H9 (cell line): ENCODE measurements around the gene UBXN7. TPM values are rescaled to one million over a fixed set of nuclear protein-coding genes. Genes with fewer than 3 reads are reported as not detected.

Experiments
- DNase-seq: peaks from one replicate; pipeline ENCODE4 v3.0.0-alpha.2; 2017
- H2AFZ ChIP-seq: one replicate; pipeline ENCODE4 v1.6.1; 2013; ENCODE audit warnings: mild to moderate bottlenecking, low read length, control low read depth, moderate library complexity
- H2AK5ac ChIP-seq: 2 replicates; pipeline ENCODE4 v1.6.1; 2013; ENCODE audit warnings: low read length, control low read depth, mixed read lengths; ENCODE audit not compliant: insufficient read length
- H2BK120ac ChIP-seq: one replicate; pipeline ENCODE4 v1.6.1; 2013; ENCODE audit warnings: low read depth, mild to moderate bottlenecking, low read length, control low read depth, inconsistent platforms; ENCODE audit not compliant: poor library complexity, severe bottlenecking
- H2BK12ac ChIP-seq: 2 replicates; pipeline ENCODE4 v1.6.1; 2013; ENCODE audit warnings: low read length, control low read depth, mixed read lengths, low read depth; ENCODE audit not compliant: insufficient read length
- H2BK15ac ChIP-seq: 2 replicates; pipeline ENCODE4 v1.6.1; 2013; ENCODE audit warnings: low read depth, low read length, control low read depth
- H2BK20ac ChIP-seq: one replicate; pipeline ENCODE4 v1.6.1; 2013; ENCODE audit warnings: low read depth, mild to moderate bottlenecking, low read length, control low read depth, inconsistent platforms; ENCODE audit not compliant: poor library complexity, severe bottlenecking
- H2BK5ac ChIP-seq: 2 replicates; pipeline ENCODE4 v1.6.1; 2013; ENCODE audit warnings: low read length, control low read depth, mixed read lengths; ENCODE audit not compliant: insufficient read length
- H3K14ac ChIP-seq: 2 replicates; pipeline ENCODE4 v1.6.1; 2013; ENCODE audit warnings: low read length, control low read depth; ENCODE audit not compliant: insufficient read depth
- H3K18ac ChIP-seq: 2 replicates; pipeline ENCODE4 v1.6.1; 2013; ENCODE audit warnings: low read depth, mild to moderate bottlenecking, mixed read lengths, low read length, control low read depth; ENCODE audit not compliant: insufficient read length
- H3K23ac ChIP-seq: 2 replicates; pipeline ENCODE4 v1.6.1; 2013; ENCODE audit warnings: low read length, control low read depth, mixed read lengths, low read depth; ENCODE audit not compliant: insufficient read length
- H3K23me2 ChIP-seq: 2 replicates; pipeline ENCODE4 v1.6.1; 2013; ENCODE audit warnings: low read depth, mild to moderate bottlenecking, mixed read lengths, low read length, control low read depth; ENCODE audit not compliant: insufficient read length, poor library complexity, severe bottlenecking
- H3K27ac ChIP-seq: 2 replicates; pipeline ENCODE4 v1.5.1; 2013; ENCODE audit warnings: low read length, control low read depth, mixed read lengths, low read depth; ENCODE audit not compliant: insufficient read length
- H3K27me3 ChIP-seq: 2 replicates; pipeline ENCODE4 v1.6.1; 2013; ENCODE audit warnings: low read length, control low read depth, inconsistent platforms; ENCODE audit not compliant: insufficient read depth
- H3K4ac ChIP-seq: 2 replicates; pipeline ENCODE4 v1.6.1; 2013; ENCODE audit warnings: low read depth, mild to moderate bottlenecking, control low read depth, inconsistent platforms, low read length, moderate library complexity
- H3K4me1 ChIP-seq: 2 replicates; pipeline ENCODE4 v1.6.1; 2013; ENCODE audit warnings: low read length, control low read depth, inconsistent platforms; ENCODE audit not compliant: insufficient read depth
- H3K4me2 ChIP-seq: 2 replicates; pipeline ENCODE4 v1.6.1; 2013; ENCODE audit warnings: low read length, control low read depth, mixed read lengths; ENCODE audit not compliant: insufficient read length, insufficient read depth
- H3K56ac ChIP-seq: 2 replicates; pipeline ENCODE4 v1.6.1; 2013; ENCODE audit warnings: low read depth, mild to moderate bottlenecking, mixed read lengths, low read length, control low read depth; ENCODE audit not compliant: insufficient read length
- H3K79me1 ChIP-seq: 2 replicates; pipeline ENCODE4 v1.6.1; 2013; ENCODE audit warnings: low read depth, mild to moderate bottlenecking, moderate library complexity, low read length, control low read depth, inconsistent platforms; ENCODE audit not compliant: insufficient read depth, poor library complexity, severe bottlenecking
- H3K79me2 ChIP-seq: 2 replicates; pipeline ENCODE4 v1.6.1; 2013; ENCODE audit warnings: low read length, control low read depth, inconsistent platforms; ENCODE audit not compliant: insufficient read depth
- H3K9ac ChIP-seq: 2 replicates; pipeline ENCODE4 v1.6.1; 2013; ENCODE audit warnings: low read length, control low read depth, mixed read lengths; ENCODE audit not compliant: insufficient read length; ENCODE audit errors: extremely low read depth
- H3K9me3 ChIP-seq: one replicate; pipeline ENCODE4 v1.6.1; 2013; ENCODE audit warnings: low read depth, low read length, inconsistent platforms; ENCODE audit not compliant: control insufficient read depth
- H3T11ph ChIP-seq: one replicate; pipeline ENCODE4 v1.6.1; 2013; ENCODE audit warnings: mild to moderate bottlenecking, low read length, control low read depth, inconsistent platforms
- H4K20me1 ChIP-seq: one replicate; pipeline ENCODE4 v1.6.1; 2013; ENCODE audit not compliant: control insufficient read depth, insufficient read length, insufficient read depth
- H4K5ac ChIP-seq: 2 replicates; pipeline ENCODE4 v1.6.1; 2013; ENCODE audit warnings: low read depth, mild to moderate bottlenecking, mixed read lengths, low read length, control low read depth; ENCODE audit not compliant: insufficient read length
- H4K8ac ChIP-seq: replicated peaks from 2 replicates; pipeline ENCODE4 v1.6.1; 2013; ENCODE audit warnings: low read length, control low read depth, mixed read lengths, low read depth; ENCODE audit not compliant: insufficient read length
- H4K91ac ChIP-seq: 2 replicates; pipeline ENCODE4 v1.6.1; 2013; ENCODE audit warnings: low read depth, mild to moderate bottlenecking, moderate library complexity, mixed read lengths, low read length, control low read depth; ENCODE audit not compliant: insufficient read length
- H3K27ac Mint-ChIP-seq, 3 experiments: 2 replicates in 2 of 3; 3 replicates in 1 of 3; pipeline ENCODE4 v1.8.0; 2020 to 2021; ENCODE audit warnings: mixed read lengths in 3 of 3, mild to moderate bottlenecking in 1 of 3, moderate library complexity in 1 of 3
- H3K27me3 Mint-ChIP-seq: 2 replicates; pipeline ENCODE4 v1.8.0; 2021; ENCODE audit warnings: low read depth, mild to moderate bottlenecking, moderate library complexity, mixed read lengths
- H3K36me3 Mint-ChIP-seq, 3 experiments: 2 replicates in 2 of 3; 3 replicates in 1 of 3; pipeline ENCODE4 v1.8.0; 2020 to 2021; ENCODE audit warnings: low read depth in 3 of 3, mixed read lengths in 3 of 3; ENCODE audit not compliant: insufficient read depth in 1 of 3
- H3K4me1 Mint-ChIP-seq, 2 experiments: 2 replicates each; pipeline ENCODE4 v1.8.0; 2020; ENCODE audit warnings: mixed read lengths in 2 of 2
- H3K4me3 Mint-ChIP-seq, 2 experiments: 2 replicates in 1 of 2; 3 replicates in 1 of 2; pipeline ENCODE4 v1.8.0; 2020 to 2021; ENCODE audit warnings: mild to moderate bottlenecking in 2 of 2, mixed read lengths in 2 of 2, moderate library complexity in 1 of 2
- H3K9me3 Mint-ChIP-seq, 2 experiments: 2 replicates in 1 of 2; 3 replicates in 1 of 2; pipeline ENCODE4 v1.8.0; 2020; ENCODE audit warnings: mild to moderate bottlenecking in 2 of 2, mixed read lengths in 2 of 2, moderate library complexity in 1 of 2
- WGBS: extraction: QIAGEN DNeasy Blood & Tissue Kit; methylation state at CpG from one replicate; pipeline ENCODE4 v1.1.7; 2013; ENCODE audit warnings: missing lambda C conversion rate, low lambda C conversion rate, mixed read lengths; ENCODE audit not compliant: insufficient read length; ENCODE audit errors: extremely low coverage; 5-methylcytosine and 5-hydroxymethylcytosine counted together
- total RNA-seq: library from RNA; stranded (reverse); gene quantifications from 2 replicates; pipeline ENCODE4 v1.2.1, GENCODE V29; 2021
- TF ChIP-seq, protein P1 (sequence below): fragments of 200-600 bp; sonication (generic); conservative IDR thresholded peaks from 3 replicates; pipeline ENCODE4 v1.8.0; 2021; ENCODE audit warnings: antibody characterized with exemption, mild to moderate bottlenecking

Gene UBXN7
- total RNA-seq, 1 experiment from 2014 or later: 110 TPM

DNA sequence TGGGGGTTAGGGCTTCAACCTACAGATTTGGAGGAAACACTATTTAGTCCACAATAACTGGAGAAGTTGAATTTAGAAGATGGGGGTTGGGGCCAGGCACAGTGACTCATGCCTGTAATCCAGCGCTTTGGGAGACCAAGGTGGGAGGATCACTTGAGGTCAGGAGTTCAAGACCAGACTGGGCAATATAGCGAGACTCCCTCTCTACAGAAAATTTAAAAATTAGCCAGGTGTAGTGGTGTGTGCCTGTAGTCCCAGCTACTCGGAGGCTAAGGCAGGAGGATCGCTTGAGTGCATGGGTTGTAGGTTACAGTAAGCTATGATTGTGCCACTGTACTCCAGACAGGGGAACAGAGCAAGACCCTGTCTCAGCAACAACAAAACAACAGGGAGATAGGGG is 109.2 kb downstream of the UBXN7 start:
- no peak overlapping the region for H3K18ac ChIP-seq
- H2BK120ac ChIP-seq: no peak overlapping the region
- no peak overlapping the region for H2AK5ac ChIP-seq
- H3K27ac Mint-ChIP-seq: no peak overlapping the region
- H3K27me3 Mint-ChIP-seq: no peaks in the 10 kb centered on the region
- H3K79me2 ChIP-seq: no peaks in the 10 kb centered on the region
- DNase-seq: no peak
- H3K27me3 ChIP-seq: no peaks in the 10 kb centered on the region
- peaks cover 19 to 26% of the 10 kb centered on the region in 2 experiments for H3K4me1 Mint-ChIP-seq
- no peaks in the 10 kb centered on the region for H3K4me1 ChIP-seq
- H3K23me2 ChIP-seq: no peaks in the 10 kb centered on the region
- H3K14ac ChIP-seq: no peak overlapping the region
- TF ChIP-seq, protein P1, sequence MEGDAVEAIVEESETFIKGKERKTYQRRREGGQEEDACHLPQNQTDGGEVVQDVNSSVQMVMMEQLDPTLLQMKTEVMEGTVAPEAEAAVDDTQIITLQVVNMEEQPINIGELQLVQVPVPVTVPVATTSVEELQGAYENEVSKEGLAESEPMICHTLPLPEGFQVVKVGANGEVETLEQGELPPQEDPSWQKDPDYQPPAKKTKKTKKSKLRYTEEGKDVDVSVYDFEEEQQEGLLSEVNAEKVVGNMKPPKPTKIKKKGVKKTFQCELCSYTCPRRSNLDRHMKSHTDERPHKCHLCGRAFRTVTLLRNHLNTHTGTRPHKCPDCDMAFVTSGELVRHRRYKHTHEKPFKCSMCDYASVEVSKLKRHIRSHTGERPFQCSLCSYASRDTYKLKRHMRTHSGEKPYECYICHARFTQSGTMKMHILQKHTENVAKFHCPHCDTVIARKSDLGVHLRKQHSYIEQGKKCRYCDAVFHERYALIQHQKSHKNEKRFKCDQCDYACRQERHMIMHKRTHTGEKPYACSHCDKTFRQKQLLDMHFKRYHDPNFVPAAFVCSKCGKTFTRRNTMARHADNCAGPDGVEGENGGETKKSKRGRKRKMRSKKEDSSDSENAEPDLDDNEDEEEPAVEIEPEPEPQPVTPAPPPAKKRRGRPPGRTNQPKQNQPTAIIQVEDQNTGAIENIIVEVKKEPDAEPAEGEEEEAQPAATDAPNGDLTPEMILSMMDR: no peak
- H3K4ac ChIP-seq: no peak overlapping the region
- H3K4me2 ChIP-seq: no peak overlapping the region
- no peaks in the 10 kb centered on the region for H3K9me3 Mint-ChIP-seq
- no peak overlapping the region for H2BK12ac ChIP-seq
- no peak overlapping the region for H3K23ac ChIP-seq
- no peak overlapping the region for H2BK20ac ChIP-seq
- no peaks in the 10 kb centered on the region for H3K79me1 ChIP-seq
- no peaks in the 10 kb centered on the region for H4K20me1 ChIP-seq
- no peak overlapping the region for H4K5ac ChIP-seq
- H4K8ac ChIP-seq: no peak overlapping the region
- H3K36me3 Mint-ChIP-seq: no peaks in the 10 kb centered on the region
- no peak overlapping the region for H2AFZ ChIP-seq
- H2BK15ac ChIP-seq: no peak overlapping the region
- no peak overlapping the region for H3K9ac ChIP-seq
- no peak overlapping the region for H3K56ac ChIP-seq
- no peak overlapping the region; a peak in 1 of 5 replicates for H3K4me3 Mint-ChIP-seq
- no peak overlapping the region for H4K91ac ChIP-seq
- no CpG with 5 or more reads among the region's 4 CpGs for WGBS
- no peak overlapping the region for H2BK5ac ChIP-seq
- no peaks in the 10 kb centered on the region for H3K9me3 ChIP-seq
- no peak overlapping the region for H3K27ac ChIP-seq
- H3T11ph ChIP-seq: no peak overlapping the region
